Measurements from ENCODE around the gene FCAMR. TPM values are rescaled to one million over a fixed set of nuclear protein-coding genes. Genes with fewer than 3 reads are reported as not detected.

Gene FCAMR
- polyA plus RNA-seq, 3 donors, result not detected

GRCh38 chr1:206930210-206930798, 40.0 kb downstream of the FCAMR start:
- Histone ChIP-seq H3K9ac (ENCODE audit: insufficient read depth, low read length, poor library complexity, severe bottlenecking) (peak overlapping the region; percentile 24), H3K36me3 (replicated peaks in 1 of 2; ENCODE audit: control insufficient read depth in 1 of 2, insufficient read depth in 2 of 2, low read length in 2 of 2) (no peaks in the 10 kb centered on the region), H3K4me2 (replicated peaks; ENCODE audit: extremely low read depth, low read length, poor library complexity, severe bottlenecking) (peak overlapping the region; percentile 48), H3K79me2 (ENCODE audit: insufficient read depth, low read length) (no peaks in the 10 kb centered on the region), H3K27ac (ENCODE audit: low read depth in 1 of 2, low read length in 2 of 2) (peak overlapping the region; percentile 49 to 51), H2AFZ (ENCODE audit: insufficient read depth, low read depth, low read length, poor library complexity, severe bottlenecking) (peak overlapping the region; percentile 75), H3K9me3 (replicated peaks in 1 of 2; ENCODE audit: control insufficient read depth in 1 of 2, insufficient read depth in 1 of 2, low read length in 2 of 2) (no peaks in the 10 kb centered on the region), H3K4me1 (ENCODE audit: control insufficient read depth in 1 of 2, insufficient read depth in 2 of 2, low read length in 2 of 2) (peaks cover 37 to 50% of the 10 kb centered on the region in 2 donors), H4K20me1 (ENCODE audit: insufficient read depth, low read length) (no peaks in the 10 kb centered on the region), H3K27me3 (ENCODE audit: control insufficient read depth in 2 of 2, insufficient read depth in 2 of 2, low read length in 2 of 2) (no peaks in the 10 kb centered on the region), H3K4me3 (replicated peaks in 1 of 3; ENCODE audit: low read depth in 2 of 3, low read length in 3 of 3) (peak overlapping the region in 1 of 3 experiments; percentile 44)
- Mint-ChIP-seq H3K9me3 (peaks cover 0 to 6% (median 0%) of the 10 kb centered on the region in 7 donors), H3K36me3 (peaks cover 0 to 4% of the 10 kb centered on the region in 2 donors), H3K4me3 (peak overlapping the region; percentile 58 to 74), H3K27ac (peak overlapping the region; percentile 41 to 91 (median 86)), H3K27me3 (ENCODE audit: low read depth in 3 of 3) (peaks cover under 1 to 3% (median 2%) of the 10 kb centered on the region in 3 donors), H3K4me1 (peaks cover 32% of the 10 kb centered on the region)
- TF ChIP-seq CTCF (IDR thresholded peaks at IDR 0.05), result no peak
- WGBS (ENCODE audit: insufficient coverage), result 3% methylated on average over 13 of the region's 17 CpGs
- peak; percentile 73 to 87 (median 76) for DNase-seq
- intact Hi-C loops (cut with micrococcal nuclease), result no loop called here

GRCh38 chr1:206929524-206929923, 40.7 kb downstream of the FCAMR start:
- Histone ChIP-seq H3K27ac (ENCODE audit: low read depth in 1 of 2, low read length in 2 of 2) (peak overlapping the region; percentile 49 to 51), H3K79me2 (ENCODE audit: insufficient read depth, low read length) (no peaks in the 10 kb centered on the region), H3K4me3 (replicated peaks in 1 of 3; ENCODE audit: low read depth in 2 of 3, low read length in 3 of 3) (no peak overlapping the region), H3K36me3 (replicated peaks in 1 of 2; ENCODE audit: control insufficient read depth in 1 of 2, insufficient read depth in 2 of 2, low read length in 2 of 2) (no peaks in the 10 kb centered on the region), H2AFZ (ENCODE audit: insufficient read depth, low read depth, low read length, poor library complexity, severe bottlenecking) (no peak overlapping the region), H4K20me1 (ENCODE audit: insufficient read depth, low read length) (no peaks in the 10 kb centered on the region), H3K9me3 (replicated peaks in 1 of 2; ENCODE audit: control insufficient read depth in 1 of 2, insufficient read depth in 1 of 2, low read length in 2 of 2) (no peaks in the 10 kb centered on the region), H3K9ac (ENCODE audit: insufficient read depth, low read length, poor library complexity, severe bottlenecking) (no peak overlapping the region), H3K27me3 (ENCODE audit: control insufficient read depth in 2 of 2, insufficient read depth in 2 of 2, low read length in 2 of 2) (no peaks in the 10 kb centered on the region), H3K4me1 (ENCODE audit: control insufficient read depth in 1 of 2, insufficient read depth in 2 of 2, low read length in 2 of 2) (peaks cover 45 to 56% of the 10 kb centered on the region in 2 donors), H3K4me2 (replicated peaks; ENCODE audit: extremely low read depth, low read length, poor library complexity, severe bottlenecking) (no peak overlapping the region)
- H3K27ac Mint-ChIP-seq, result peak overlapping the region in 5 of 7 donors; percentile 49 to 91 (median 70)
- peaks cover 0 to 3% (median 2%) of the 10 kb centered on the region in 3 donors for H3K27me3 Mint-ChIP-seq (ENCODE audit: low read depth in 3 of 3)
- H3K9me3 Mint-ChIP-seq, result peaks cover 0 to 6% (median 0%) of the 10 kb centered on the region in 7 donors
- no peak for DNase-seq
- H3K4me3 Mint-ChIP-seq, result no peak overlapping the region
- peaks cover 32% of the 10 kb centered on the region for H3K4me1 Mint-ChIP-seq
- H3K36me3 Mint-ChIP-seq, result peaks cover 0 to 4% of the 10 kb centered on the region in 2 donors
- WGBS (ENCODE audit: insufficient coverage), result no CpG with 5 or more reads among the region's 6 CpGs
- TF ChIP-seq CTCF (IDR thresholded peaks at IDR 0.05), result no peak
- intact Hi-C loops (cut with micrococcal nuclease), result no loop called here

Data from CD14-positive monocyte (primary cell).